Mesendoderm (in vitro differentiated cells): Measurements from ENCODE around the gene USP17L11.
"Not testable (repeated sequence)": the region's sequence is repeated elsewhere in the genome, so short reads cannot be mapped to it uniquely, and the experiment has no call there.

Experiments
- DNase-seq: peaks from one replicate; pipeline ENCODE4 v3.0.0; 2013
- H2AK5ac ChIP-seq: 2 replicates; pipeline ENCODE4 v1.6.1; 2013; ENCODE audit warnings: low read length, inconsistent platforms
- H2BK120ac ChIP-seq: 2 replicates; pipeline ENCODE4 v1.6.1; 2013; ENCODE audit warnings: low read depth, mild to moderate bottlenecking, low read length, moderate library complexity, mixed read lengths
- H2BK15ac ChIP-seq: replicated peaks from 2 replicates; pipeline ENCODE4 v1.6.1; 2013; ENCODE audit warnings: low read depth, mild to moderate bottlenecking, moderate library complexity
- H2BK5ac ChIP-seq: 2 replicates; pipeline ENCODE4 v1.6.1; 2013; ENCODE audit warnings: low read length, inconsistent platforms
- H3K18ac ChIP-seq: 2 replicates; pipeline ENCODE4 v1.6.1; 2013; ENCODE audit warnings: mild to moderate bottlenecking, low read length, mixed read lengths
- H3K23ac ChIP-seq: one replicate; pipeline ENCODE4 v1.6.1; 2013; ENCODE audit warnings: low read length
- H3K27ac ChIP-seq: 2 replicates; pipeline ENCODE4 v1.5.1; 2013; ENCODE audit warnings: low read depth, mild to moderate bottlenecking, inconsistent platforms, low read length, moderate library complexity
- H3K27me3 ChIP-seq: 2 replicates; pipeline ENCODE4 v1.6.1; 2013; ENCODE audit warnings: low read length, control low read depth, mild to moderate bottlenecking, inconsistent platforms; ENCODE audit not compliant: insufficient read depth, poor library complexity
- H3K36me3 ChIP-seq: 2 replicates; pipeline ENCODE4 v1.6.1; 2013; ENCODE audit warnings: low read length, inconsistent platforms; ENCODE audit not compliant: control insufficient read depth, insufficient read depth
- H3K4ac ChIP-seq: one replicate; pipeline ENCODE4 v1.6.1; 2013; ENCODE audit warnings: low read depth, mild to moderate bottlenecking, low read length, moderate library complexity
- H3K4me1 ChIP-seq: 2 replicates; pipeline ENCODE4 v1.6.1; 2013; ENCODE audit warnings: low read depth, low read length, inconsistent platforms; ENCODE audit not compliant: control insufficient read depth
- H3K4me2 ChIP-seq: 2 replicates; pipeline ENCODE4 v1.6.1; 2013; ENCODE audit warnings: low read length
- H3K4me3 ChIP-seq: 2 replicates; pipeline ENCODE4 v1.5.1; 2013; ENCODE audit warnings: mild to moderate bottlenecking, low read length
- H3K56ac ChIP-seq: one replicate; pipeline ENCODE4 v1.6.1; 2013; ENCODE audit warnings: low read length
- H3K79me1 ChIP-seq: 2 replicates; pipeline ENCODE4 v1.6.1; 2013; ENCODE audit warnings: low read length, inconsistent platforms
- H3K79me2 ChIP-seq: 2 replicates; pipeline ENCODE4 v1.6.1; 2013; ENCODE audit warnings: mild to moderate bottlenecking, low read length; ENCODE audit not compliant: control insufficient read depth, insufficient read depth
- H3K9ac ChIP-seq: 2 replicates; pipeline ENCODE4 v1.6.1; 2013; ENCODE audit warnings: low read length, inconsistent platforms
- H4K5ac ChIP-seq: one replicate; pipeline ENCODE4 v1.6.1; 2013; ENCODE audit warnings: low read length
- H4K8ac ChIP-seq: one replicate; pipeline ENCODE4 v1.6.1; 2013; ENCODE audit warnings: low read depth, mild to moderate bottlenecking, control low read depth, low read length, moderate library complexity
- WGBS: extraction: QIAGEN DNeasy Blood & Tissue Kit; methylation state at CpG from one replicate; pipeline ENCODE4 v1.1.7; 2013; ENCODE audit warnings: low lambda C conversion rate, missing lambda C conversion rate; ENCODE audit not compliant: insufficient coverage; ENCODE audit errors: extremely low coverage; 5-methylcytosine and 5-hydroxymethylcytosine counted together

Gene USP17L11

GRCh38 chr4:9224596-9224995 is 9.4 kb downstream of the USP17L11 start, which contains the start of gene USP17L13:
Gene USP17L13 (plus strand): TSS chr4:9224896. CDS start chr4:9224896, 0 bp downstream.
- H3K27me3 ChIP-seq, H3K4me1 ChIP-seq, H4K8ac ChIP-seq, H3K79me2 ChIP-seq, H3K4me2 ChIP-seq, H3K79me1 ChIP-seq, H3K4ac ChIP-seq, H2BK15ac ChIP-seq, H3K36me3 ChIP-seq, H2AK5ac ChIP-seq, H3K23ac ChIP-seq, H3K9ac ChIP-seq, H3K27ac ChIP-seq, H3K18ac ChIP-seq, H3K56ac ChIP-seq, H4K5ac ChIP-seq, DNase-seq, H2BK5ac ChIP-seq, H2BK120ac ChIP-seq, H3K4me3 ChIP-seq: not testable (repeated sequence)
- no CpG with 5 or more reads among the region's 14 CpGs for WGBS

- not testable (repeated sequence) for H3K4me1 ChIP-seq, H3K4ac ChIP-seq, H3K56ac ChIP-seq, H3K36me3 ChIP-seq, H3K23ac ChIP-seq, H2BK5ac ChIP-seq, H3K9ac ChIP-seq, H4K8ac ChIP-seq, H4K5ac ChIP-seq, H3K79me2 ChIP-seq, H3K18ac ChIP-seq, H2AK5ac ChIP-seq, H3K79me1 ChIP-seq, H3K27ac ChIP-seq, DNase-seq, H3K4me2 ChIP-seq, H3K27me3 ChIP-seq, H2BK120ac ChIP-seq, H2BK15ac ChIP-seq, H3K4me3 ChIP-seq
- WGBS = no CpG with 5 or more reads among the region's 8 CpGs
Measured at GRCh38 chr4:9230249-9230648, 15.0 kb downstream of the USP17L11 start.

- H3K18ac ChIP-seq, H3K4ac ChIP-seq: not testable (repeated sequence)
Measured at GRCh38 chr4:9234085-9234484, 18.9 kb downstream of the USP17L11 start, which contains the start of gene USP17L15. Gene USP17L15 (plus strand): TSS chr4:9234385. CDS start chr4:9234385, 0 bp downstream.

GRCh38 chr4:9238461-9238860 is 23.3 kb downstream of the USP17L11 start:
- H3K4me3 ChIP-seq = peak overlapping the region; percentile 44
- not testable (repeated sequence) for H2BK5ac ChIP-seq, H3K4me1 ChIP-seq, H3K27me3 ChIP-seq, H3K23ac ChIP-seq, H3K79me1 ChIP-seq, H2BK120ac ChIP-seq, H3K4me2 ChIP-seq, H3K4ac ChIP-seq, H4K8ac ChIP-seq, H3K79me2 ChIP-seq, H3K9ac ChIP-seq, H3K18ac ChIP-seq, H3K56ac ChIP-seq, H4K5ac ChIP-seq, H2AK5ac ChIP-seq, H3K27ac ChIP-seq, H3K36me3 ChIP-seq, H2BK15ac ChIP-seq
- DNase-seq = peak; percentile 1
- no CpG with 5 or more reads among the region's 12 CpGs for WGBS

More at GRCh38 chr4:9234085-9234484, 18.9 kb downstream of the USP17L11 start, which contains the start of gene USP17L15:
- not testable (repeated sequence) for H3K4me3 ChIP-seq, H3K36me3 ChIP-seq, H2BK120ac ChIP-seq, H2BK5ac ChIP-seq, H3K23ac ChIP-seq, H3K56ac ChIP-seq, H4K5ac ChIP-seq, H3K27me3 ChIP-seq, H2BK15ac ChIP-seq, H2AK5ac ChIP-seq, H3K4me2 ChIP-seq, DNase-seq, H3K27ac ChIP-seq, H3K9ac ChIP-seq, H3K4me1 ChIP-seq, H3K79me2 ChIP-seq, H4K8ac ChIP-seq, H3K79me1 ChIP-seq
- no CpG with 5 or more reads among the region's 15 CpGs for WGBS

- H3K18ac ChIP-seq, H3K56ac ChIP-seq, H3K27me3 ChIP-seq, H3K4me3 ChIP-seq, H3K9ac ChIP-seq, H2BK120ac ChIP-seq, H2AK5ac ChIP-seq, H2BK15ac ChIP-seq, H2BK5ac ChIP-seq, H3K79me2 ChIP-seq, H3K27ac ChIP-seq, H3K79me1 ChIP-seq, H3K4ac ChIP-seq, H3K23ac ChIP-seq, DNase-seq, H4K8ac ChIP-seq, H3K4me1 ChIP-seq, H4K5ac ChIP-seq, H3K4me2 ChIP-seq, H3K36me3 ChIP-seq: not testable (repeated sequence)
- no CpG with 5 or more reads among the region's 14 CpGs for WGBS
Measured at GRCh38 chr4:9243579-9243978, 28.4 kb downstream of the USP17L11 start, which contains the start of gene USP17L17. Gene USP17L17 (plus strand): TSS chr4:9243879. CDS start chr4:9243879, 0 bp downstream.
